Measurements from ENCODE around the gene RPL21.
A peak's percentile ranks its signal among the peaks of the same experiment; 100 is the strongest.

Gene RPL21

GRCh38 chr13:27258637-27259386 is 7.5 kb downstream of the RPL21 start:
- DNase-seq (ENCODE audit: low spot score) = no peak

DNA sequence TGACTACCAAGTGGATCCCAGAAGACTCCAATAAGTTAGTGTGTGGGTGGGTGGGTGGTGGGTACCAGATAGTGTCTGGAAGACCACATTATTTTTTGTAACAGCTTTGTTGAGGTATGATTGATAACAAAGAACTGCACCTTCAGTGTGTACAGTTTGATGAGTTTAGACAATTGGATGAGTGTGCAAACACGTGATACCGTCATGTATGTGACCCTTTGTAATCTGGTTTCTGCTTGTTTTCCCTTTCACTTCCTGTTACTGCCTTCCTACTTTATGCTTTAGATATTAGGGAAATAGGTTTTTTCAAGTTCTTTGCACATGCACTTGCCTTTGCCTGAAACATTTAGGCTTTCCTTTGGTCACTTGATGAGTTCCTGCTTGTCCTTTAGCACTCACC is 8.5 kb downstream of the RPL21 start:
- no peak for DNase-seq (ENCODE audit: low spot score)

DNA sequence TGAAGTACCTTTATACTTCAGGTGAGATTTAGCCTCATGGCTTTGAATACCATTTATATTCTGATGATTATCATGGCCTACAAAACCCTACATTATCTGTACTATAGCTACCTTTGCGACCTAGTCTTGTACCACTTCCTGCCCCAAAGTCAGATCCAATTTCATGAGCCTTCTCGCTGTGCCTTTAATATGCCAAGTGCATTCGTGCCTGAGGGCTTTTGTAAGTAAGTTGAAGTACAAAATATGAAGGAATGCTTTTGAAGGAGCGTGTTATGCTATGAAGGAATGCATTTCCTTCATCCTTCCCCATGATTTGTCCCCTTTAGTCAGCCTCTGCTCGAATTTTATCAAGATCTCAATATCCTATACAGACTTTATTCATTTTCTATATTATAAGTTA is 10.0 kb downstream of the RPL21 start:
- DNase-seq (ENCODE audit: low spot score) = no peak

GRCh38 chr13:27263438-27263837 is 12.1 kb downstream of the RPL21 start:
- no peak for DNase-seq (ENCODE audit: low spot score)

- DNase-seq (ENCODE audit: low spot score) = peak; percentile 75
Observed at GRCh38 chr13:27264181-27264580, 12.8 kb downstream of the RPL21 start.

DNA sequence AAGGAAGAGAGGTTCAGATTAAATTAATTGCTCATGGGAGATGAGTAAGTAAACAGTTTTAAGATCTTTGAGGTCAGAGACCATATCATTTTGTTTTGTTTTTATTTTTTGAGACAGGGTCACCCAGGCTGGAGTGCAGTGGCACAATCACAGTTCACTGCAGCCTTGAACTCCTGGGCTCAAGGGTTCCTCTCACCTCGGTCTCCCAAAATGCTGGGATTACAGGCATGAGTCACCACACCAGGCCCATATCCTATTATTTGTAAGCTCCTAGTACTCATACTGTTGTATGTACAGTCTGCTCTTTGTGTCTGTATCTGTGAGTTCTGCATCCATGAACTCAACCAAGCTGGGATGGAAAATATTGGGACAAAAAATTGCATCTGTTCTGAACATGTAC is 13.3 kb downstream of the RPL21 start:
- no peak for DNase-seq (ENCODE audit: low spot score)

DNA sequence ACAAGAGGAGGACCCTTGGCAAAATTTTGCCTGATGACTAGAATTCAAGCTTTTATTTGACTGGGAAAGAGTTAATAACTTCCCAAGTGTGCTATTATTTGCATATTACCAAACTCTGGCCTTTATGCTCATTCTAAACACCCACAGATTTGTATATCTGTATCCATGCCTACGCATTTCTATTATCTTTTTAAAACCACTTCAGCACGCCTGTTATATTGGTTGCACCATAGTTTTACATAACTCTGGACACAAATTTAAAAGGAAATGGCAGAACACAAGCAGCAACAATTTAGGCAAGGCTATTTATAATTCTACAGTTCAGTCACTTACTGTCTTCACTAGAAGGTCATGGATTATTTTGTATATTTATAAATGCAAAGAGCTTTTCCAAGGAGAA is 15.6 kb downstream of the RPL21 start:
- no peak for DNase-seq (ENCODE audit: low spot score)

- no peak for DNase-seq (ENCODE audit: low spot score)
Observed at GRCh38 chr13:27267596-27267995, 16.2 kb downstream of the RPL21 start.

DNA sequence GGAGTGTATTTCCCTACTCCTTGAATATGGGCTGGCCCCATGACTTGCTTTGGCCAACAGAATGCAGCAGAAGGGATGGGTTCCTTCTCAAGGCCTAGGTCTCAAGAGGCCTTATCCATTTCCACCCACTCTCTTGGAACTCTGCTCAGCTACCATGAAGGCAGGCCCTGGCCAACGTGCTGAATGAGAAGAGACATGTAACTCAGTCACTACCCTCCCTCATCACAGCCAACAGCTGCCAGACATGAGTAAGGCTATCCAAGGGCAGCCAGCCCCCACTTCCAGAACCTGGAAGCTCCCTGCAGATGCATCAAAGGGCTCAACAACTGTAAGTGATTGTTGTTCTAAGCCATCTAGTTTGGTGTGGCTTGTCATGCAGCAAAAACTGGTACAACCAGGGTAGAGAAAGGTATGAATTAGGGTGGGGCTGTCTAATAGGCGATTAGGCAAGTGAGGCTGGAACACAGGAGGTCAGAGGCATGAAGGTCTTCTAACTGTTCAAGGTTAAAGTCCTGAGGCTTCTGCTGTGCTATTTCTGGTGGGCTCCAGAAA is 17.8 kb downstream of the RPL21 start:
- DNase-seq (ENCODE audit: low spot score) = no peak

- DNase-seq (ENCODE audit: low spot score) = peak; percentile 88
Observed at GRCh38 chr13:27270594-27271520, 19.5 kb downstream of the RPL21 start, which contains the start of gene RASL11A. RASL11A (plus strand) TSS chr13:27270830; CDS start chr13:27270945, 115 bp downstream.

DNA sequence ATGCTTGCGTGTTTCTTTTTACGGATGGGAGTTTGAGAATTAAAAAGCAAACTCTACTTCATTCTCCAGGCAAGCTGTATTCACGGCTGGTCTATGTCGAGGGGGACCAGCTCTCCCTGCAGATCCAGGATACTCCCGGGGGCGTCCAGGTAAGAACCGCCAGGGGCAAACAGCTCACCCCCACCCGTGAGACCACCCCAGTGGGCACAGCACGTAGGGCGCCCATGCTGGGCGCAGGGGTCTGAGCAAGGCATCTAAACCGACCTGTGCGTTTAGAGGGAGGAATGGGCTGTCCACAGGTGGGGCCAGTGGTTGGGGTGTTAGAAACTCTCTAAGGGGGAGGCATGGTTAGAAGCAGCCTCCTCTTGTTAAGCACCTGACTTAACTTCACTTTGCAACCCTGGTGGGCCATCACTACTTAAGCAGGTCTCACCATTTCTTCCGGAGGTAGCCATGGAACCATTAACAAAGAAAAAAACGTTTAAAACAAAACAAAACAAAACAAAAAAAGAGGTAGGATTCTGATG is 20.3 kb downstream of the RPL21 start:
- no peak for DNase-seq (ENCODE audit: low spot score)

- no peak for DNase-seq (ENCODE audit: low spot score)
Observed at GRCh38 chr13:27273658-27274425, 22.5 kb downstream of the RPL21 start.

GRCh38 chr13:27274631-27275030 is 23.3 kb downstream of the RPL21 start:
- DNase-seq (ENCODE audit: low spot score) = no peak

DNA sequence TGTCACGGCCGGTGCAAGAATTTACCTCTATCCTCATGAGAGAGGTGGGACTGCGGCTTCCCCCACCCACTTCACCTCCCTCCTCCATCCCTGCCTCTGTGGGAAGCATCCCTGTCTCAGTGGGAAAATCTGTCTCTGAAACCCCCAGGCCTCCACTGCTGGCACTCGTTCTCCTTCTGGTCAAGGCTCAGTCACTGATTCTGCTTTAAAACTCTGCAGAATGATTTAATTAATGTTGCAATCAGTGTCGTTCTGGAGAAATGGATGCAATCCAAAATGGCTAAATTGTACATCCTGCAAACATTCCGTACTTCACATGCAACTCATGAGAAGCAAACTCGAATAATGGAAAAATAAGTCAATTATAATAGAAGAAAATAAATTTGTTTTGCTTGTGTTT is 24.8 kb downstream of the RPL21 start:
- peak; percentile 49 for DNase-seq (ENCODE audit: low spot score)

- DNase-seq (ENCODE audit: low spot score) = no peak
Observed at GRCh38 chr13:27279506-27279905, 28.1 kb downstream of the RPL21 start.

- no peak for DNase-seq (ENCODE audit: low spot score)
Observed at GRCh38 chr13:27280009-27280656, 28.8 kb downstream of the RPL21 start.

GRCh38 chr13:27280841-27281240 is 29.5 kb downstream of the RPL21 start:
- no peak for DNase-seq (ENCODE audit: low spot score)

DNA sequence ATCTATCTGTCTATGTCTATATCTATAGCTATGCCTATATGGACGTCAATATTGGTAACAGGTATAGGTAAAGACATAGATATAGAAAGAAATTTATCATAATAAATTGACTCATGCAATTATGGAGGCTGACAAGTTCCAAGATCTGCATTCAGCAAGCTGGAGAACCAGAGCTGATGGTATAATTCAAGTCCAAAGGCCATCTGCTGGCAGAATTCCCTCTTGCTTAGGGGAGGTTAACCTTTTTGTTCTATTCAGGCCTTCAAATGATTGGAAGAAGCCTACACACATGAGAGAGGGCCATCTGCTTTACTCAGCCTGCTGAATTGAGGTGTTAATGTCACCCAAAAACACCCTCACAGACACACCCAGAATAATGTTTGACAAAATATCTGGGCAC is 30.1 kb downstream of the RPL21 start:
- no peak for DNase-seq (ENCODE audit: low spot score)

- peak; percentile 35 for DNase-seq (ENCODE audit: low spot score)
Observed at GRCh38 chr13:27283906-27284493, 32.6 kb downstream of the RPL21 start.

- DNase-seq (ENCODE audit: low spot score) = no peak
Observed at GRCh38 chr13:27288392-27288791, 37.0 kb downstream of the RPL21 start.
